HepG2 (cell line): ENCODE data around the gene CCT3. TPM values are rescaled to one million over a fixed set of nuclear protein-coding genes. Genes with fewer than 3 reads are reported as not detected.

Experiments used
- ARNT2 ChIP-seq: sonication (generic); formaldehyde crosslinking; IDR thresholded peaks from 2 replicates; pipeline ENCODE4 v1.8.0; 2022; ENCODE audit warnings: mild to moderate bottlenecking, low read depth, missing genetic modification reagents, moderate library complexity
- CENPT ChIP-seq: sonication (generic); formaldehyde crosslinking; IDR thresholded peaks from 2 replicates; pipeline ENCODE4 v1.8.0; 2022; ENCODE audit warnings: low read depth, mild to moderate bottlenecking, moderate library complexity, missing genetic modification reagents
- ELF1 ChIP-seq: sonication (generic); formaldehyde crosslinking; IDR thresholded peaks from 2 replicates; pipeline ENCODE4 v1.4.0; 2020; ENCODE audit warnings: missing genetic modification reagents
- ESRRA ChIP-seq: sonication (generic); formaldehyde crosslinking; IDR thresholded peaks from 2 replicates; pipeline ENCODE4 v1.5.1; 2020; ENCODE audit warnings: mild to moderate bottlenecking, low read depth, missing genetic modification reagents
- FOXA1 ChIP-seq, 2 experiments: fragments of 450-650 bp in 1 of 2; sonication (generic) in 1 of 2; formaldehyde crosslinking in 1 of 2; IDR thresholded peaks; 2 replicates each; pipeline versions ENCODE4 v1.4.0 to v1.6.1; 2016 to 2020; ENCODE audit warnings: missing genetic modification reagents in 1 of 2
- FOXO1 ChIP-seq: sonication (generic); formaldehyde crosslinking; IDR thresholded peaks from 2 replicates; pipeline ENCODE4 v1.4.0; 2020; ENCODE audit warnings: missing genetic modification reagents
- HBP1 ChIP-seq: IDR thresholded peaks from 2 replicates; pipeline ENCODE4 v1.6.1; 2016; ENCODE audit warnings: low read depth, control low read depth
- KLF11 ChIP-seq: IDR thresholded peaks from 2 replicates; pipeline ENCODE4 v1.6.1; 2016; ENCODE audit warnings: missing compliant biosample characterization
- KLF12 ChIP-seq: sonication (generic); formaldehyde crosslinking; IDR thresholded peaks from 2 replicates; pipeline ENCODE4 v1.4.0; 2020; ENCODE audit warnings: missing genetic modification reagents, borderline replicate concordance
- MTA3 ChIP-seq: sonication (generic); formaldehyde crosslinking; IDR thresholded peaks from 2 replicates; pipeline ENCODE4 v1.4.0; 2020; ENCODE audit warnings: missing genetic modification reagents
- NCOA5 ChIP-seq: sonication (generic); formaldehyde crosslinking; IDR thresholded peaks from 2 replicates; pipeline ENCODE4 v1.4.0; 2020; ENCODE audit warnings: missing genetic modification reagents
- PAXIP1 ChIP-seq: sonication (generic); formaldehyde crosslinking; conservative IDR thresholded peaks from 2 replicates; pipeline ENCODE4 v1.4.0; 2020; ENCODE audit warnings: mild to moderate bottlenecking, missing genetic modification reagents, moderate library complexity
- SMAD1 ChIP-seq: sonication (generic); formaldehyde crosslinking; IDR thresholded peaks from 2 replicates; pipeline ENCODE4 v1.4.0; 2020; ENCODE audit warnings: missing genetic modification reagents, low read depth, mild to moderate bottlenecking, borderline replicate concordance
- TCF7 ChIP-seq: sonication (generic); IDR thresholded peaks from 2 replicates; pipeline ENCODE4 v1.6.1; 2016; ENCODE audit warnings: antibody characterized with exemption, low read depth
- TOE1 ChIP-seq: sonication (generic); formaldehyde crosslinking; IDR thresholded peaks from 2 replicates; pipeline ENCODE4 v1.4.0; 2020; ENCODE audit warnings: mild to moderate bottlenecking, missing genetic modification reagents
- ZIK1 ChIP-seq: sonication (generic); formaldehyde crosslinking; IDR thresholded peaks from 2 replicates; pipeline ENCODE4 v1.5.0; 2020; ENCODE audit warnings: mild to moderate bottlenecking, low read depth, missing genetic modification reagents, borderline replicate concordance
- ZNF34 ChIP-seq: sonication (generic); formaldehyde crosslinking; IDR thresholded peaks from 2 replicates; pipeline ENCODE4 v1.4.0; 2020; ENCODE audit warnings: mild to moderate bottlenecking, missing genetic modification reagents, borderline replicate concordance
- ZNF598 ChIP-seq: sonication (generic); formaldehyde crosslinking; IDR thresholded peaks from 2 replicates; pipeline ENCODE4 v1.5.1; 2020; ENCODE audit warnings: mild to moderate bottlenecking, missing genetic modification reagents, borderline replicate concordance
- ZSCAN20 ChIP-seq: sonication (generic); formaldehyde crosslinking; IDR thresholded peaks from 2 replicates; pipeline ENCODE4 v1.4.0; 2020; ENCODE audit warnings: missing genetic modification reagents, mild to moderate bottlenecking, borderline replicate concordance
- ZSCAN31 ChIP-seq: sonication (generic); formaldehyde crosslinking; IDR thresholded peaks from 2 replicates; pipeline ENCODE4 v1.5.0; 2020; ENCODE audit warnings: low read depth, mild to moderate bottlenecking, missing genetic modification reagents
- polyA plus RNA-seq, 8 experiments: library from polyadenylated mRNA; depleted of rRNA in 3 of 8; stranded (reverse) in 7 of 8; unstranded in 1 of 8; fragments of >200 nt; fragmentation: Illumina TruSeq in 4 of 8; extraction: Trizol in 4 of 8; gene quantifications; 2 replicates each; pipeline versions ENCODE4 v1.2.1 to v1.2.3, GENCODE V29; 2011 to 2016; ENCODE audit warnings: low read depth in 4 of 8, missing spikeins in 1 of 8, mixed read lengths in 1 of 8; ENCODE audit not compliant: insufficient read depth in 1 of 8
- total RNA-seq, 5 experiments: library from RNA; depleted of rRNA; stranded (reverse); fragments of >200 nt; fragmentation: Illumina TruSeq; extraction: Trizol; gene quantifications; 2 replicates each; pipeline ENCODE4 v1.2.3, GENCODE V29; 2016; ENCODE audit warnings: low read depth in 1 of 5

The CCT3 gene
- total and polyA plus RNA-seq, 2 of the 13 experiments (the other 11 are each of a cell fraction or from before 2014, with no cell fraction given): 319 to 615 TPM

- TF ChIP-seq HBP1: peak; percentile 81; the same call in 1 of the 2 replicates
- TF ChIP-seq TOE1 (CRISPR knock-in tag): peak; percentile 77; the same call in 1 of the 2 replicates
- TF ChIP-seq TCF7: peak; percentile 99
- TF ChIP-seq ARNT2 (CRISPR knock-in tag): 0 out of 2 replicates have a peak, but pooled peaks have one; percentile 32
- no peak for TF ChIP-seq NCOA5
- TF ChIP-seq KLF12 (CRISPR knock-in tag): 0 out of 2 replicates have a peak, but pooled peaks have one; percentile 28
- no peak for TF ChIP-seq FOXA1 (IDR thresholded peaks at IDR 0.05)
- peak; percentile 80 for TF ChIP-seq FOXA1 (CRISPR knock-in tag; IDR thresholded peaks at IDR 0.05)
- 0 out of 2 replicates have a peak, but pooled peaks have one; percentile 61 for TF ChIP-seq KLF11 (CRISPR knock-in tag)
- peak; percentile 97 for TF ChIP-seq ESRRA (CRISPR knock-in tag)
- TF ChIP-seq ZNF598 (CRISPR knock-in tag): no peak
- peak; percentile 62; the same call in 1 of the 2 replicates for TF ChIP-seq ZNF34
- TF ChIP-seq ELF1 (CRISPR knock-in tag): peak; percentile 53
- TF ChIP-seq CENPT (CRISPR knock-in tag): no peak
- TF ChIP-seq PAXIP1 (CRISPR knock-in tag): peak; percentile 99
- peak; percentile 98 for TF ChIP-seq FOXO1 (CRISPR knock-in tag)
- TF ChIP-seq MTA3: no peak
- no peak for TF ChIP-seq ZSCAN20 (CRISPR knock-in tag)
- 0 out of 2 replicates have a peak, but pooled peaks have one; percentile 20 for TF ChIP-seq SMAD1 (CRISPR knock-in tag)
- TF ChIP-seq ZSCAN31 (CRISPR knock-in tag): peak; percentile 64; the same call in 1 of the 2 replicates
- peak; percentile 40; the same call in 1 of the 2 replicates for TF ChIP-seq ZIK1
Observed at GRCh38 chr1:156371553-156372264, 33.6 kb upstream of the CCT3 start (continued).
